ENCODE results near the gene RANBP9.

DNA sequence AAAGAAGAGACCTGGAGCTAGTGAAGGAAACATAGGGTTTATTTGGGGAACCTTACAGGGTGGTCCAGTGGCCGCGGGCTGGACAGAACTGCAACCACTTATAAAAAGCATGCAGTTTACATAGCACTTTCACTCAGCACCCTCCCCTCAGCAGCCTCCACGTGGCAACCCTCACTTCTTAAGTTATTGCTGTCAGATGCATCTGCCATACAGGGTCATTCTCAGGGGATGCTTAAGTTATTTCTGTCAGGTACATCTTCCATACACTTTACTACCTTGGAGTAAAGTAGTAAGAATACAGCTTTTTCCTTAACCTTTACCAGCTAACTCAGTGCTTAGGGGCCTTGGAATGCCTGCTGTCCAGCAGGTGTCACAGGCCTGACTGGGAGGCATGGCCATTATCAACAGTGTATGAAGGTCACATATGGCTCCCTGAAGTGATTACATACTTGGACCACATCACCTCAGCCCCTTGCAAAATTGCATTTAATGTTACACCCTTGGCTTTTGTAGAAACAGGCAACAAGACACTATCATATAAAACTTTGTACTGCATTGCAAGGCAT, 98.5 kb downstream of the RANBP9 start:
- TF ChIP-seq GATA3 (IDR thresholded peaks at IDR 0.05; ENCODE audit: low read depth, low read length) (no peak), GATA2 (IDR thresholded peaks at IDR 0.05; ENCODE audit: low read depth, low read length) (no peak)

Measured in SH-SY5Y (cell line).